Liver (tissue), 9 donors: ENCODE data around the gene PGLYRP3. TPM values are rescaled to one million over a fixed set of nuclear protein-coding genes. Genes with fewer than 3 reads are reported as not detected.

Experiments used
- DNase-seq: peaks from one replicate; pipeline ENCODE4 v3.0.0-alpha.2; 2017; ENCODE audit warnings: low spot score
- H3K27ac ChIP-seq, 2 donors: one replicate each; pipeline ENCODE4 v1.7.0; 2013; ENCODE audit warnings: inconsistent platforms in 2 of 2, low read length in 2 of 2, control low read depth in 1 of 2, low read depth in 1 of 2, mild to moderate bottlenecking in 1 of 2
- H3K27me3 ChIP-seq, 4 donors: one replicate each; pipeline versions ENCODE4 v1.6.1 to v1.7.0; 2013; ENCODE audit warnings: low read length in 3 of 4, inconsistent platforms in 1 of 4, mild to moderate bottlenecking in 1 of 4, moderate library complexity in 1 of 4; ENCODE audit not compliant: control insufficient read depth in 4 of 4, insufficient read depth in 4 of 4
- H3K36me3 ChIP-seq, 4 donors: one replicate each; pipeline versions ENCODE4 v1.6.1 to v1.7.0; 2013; ENCODE audit warnings: low read length in 3 of 4, mild to moderate bottlenecking in 3 of 4, low read depth in 1 of 4, moderate library complexity in 1 of 4; ENCODE audit not compliant: control insufficient read depth in 4 of 4, insufficient read depth in 3 of 4
- H3K4me1 ChIP-seq, 4 donors: one replicate each; pipeline versions ENCODE4 v1.6.1 to v1.7.0; 2013; ENCODE audit warnings: low read length in 3 of 4, mild to moderate bottlenecking in 3 of 4, moderate library complexity in 1 of 4; ENCODE audit not compliant: control insufficient read depth in 4 of 4, insufficient read depth in 4 of 4
- H3K4me3 ChIP-seq, 3 donors: one replicate each; pipeline versions ENCODE4 v1.6.1 to v1.7.0; 2013; ENCODE audit warnings: low read length in 3 of 3, control low read depth in 1 of 3, low read depth in 1 of 3, mild to moderate bottlenecking in 1 of 3
- H3K9ac ChIP-seq, 2 donors: one replicate each; pipeline ENCODE4 v1.7.0; 2013; ENCODE audit warnings: low read length in 2 of 2, mild to moderate bottlenecking in 2 of 2, moderate library complexity in 2 of 2, control low read depth in 1 of 2, low read depth in 1 of 2
- H3K9me3 ChIP-seq, 4 donors: one replicate each; pipeline versions ENCODE4 v1.6.1 to v1.7.0; 2013; ENCODE audit warnings: low read length in 3 of 4; ENCODE audit not compliant: control insufficient read depth in 4 of 4
- FOXA2 ChIP-seq: IDR thresholded peaks from 2 replicates; pipeline ENCODE4 v1.6.1; 2016; ENCODE audit warnings: antibody characterized with exemption
- GABPA ChIP-seq, 2 donors: IDR thresholded peaks in 1 of 2; conservative IDR thresholded peaks in 1 of 2; 2 replicates each; pipeline ENCODE4 v1.6.1; 2016; ENCODE audit warnings: antibody characterized with exemption in 2 of 2, mild to moderate bottlenecking in 1 of 2, moderate library complexity in 1 of 2
- HNF4A ChIP-seq, 2 donors: conservative IDR thresholded peaks; 2 replicates each; pipeline ENCODE4 v1.6.1; 2016; ENCODE audit warnings: antibody characterized with exemption in 2 of 2, mild to moderate bottlenecking in 2 of 2
- HNF4G ChIP-seq: IDR thresholded peaks from 2 replicates; pipeline ENCODE4 v1.6.1; 2016; ENCODE audit warnings: antibody characterized with exemption
- JUND ChIP-seq, 2 donors: IDR thresholded peaks; 2 replicates each; pipeline ENCODE4 v1.6.1; 2016; ENCODE audit warnings: antibody characterized with exemption in 2 of 2
- NR2F2 ChIP-seq: IDR thresholded peaks from 2 replicates; pipeline ENCODE4 v1.6.1; 2016; ENCODE audit warnings: antibody characterized with exemption
- RAD21 ChIP-seq, 2 donors: IDR thresholded peaks; 2 replicates each; pipeline ENCODE4 v1.6.1; 2016; ENCODE audit warnings: antibody characterized with exemption in 2 of 2, mild to moderate bottlenecking in 2 of 2
- RXRA ChIP-seq, 2 donors: IDR thresholded peaks; 2 replicates each; pipeline ENCODE4 v1.6.1; 2017 to 2018; ENCODE audit warnings: antibody characterized with exemption in 2 of 2, mild to moderate bottlenecking in 1 of 2
- SP1 ChIP-seq: IDR thresholded peaks from 2 replicates; pipeline ENCODE4 v1.6.1; 2018; ENCODE audit warnings: antibody characterized with exemption, mild to moderate bottlenecking
- TAF1 ChIP-seq: conservative IDR thresholded peaks from 2 replicates; pipeline ENCODE4 v1.6.1; 2016; ENCODE audit warnings: antibody characterized with exemption, mild to moderate bottlenecking
- YY1 ChIP-seq: IDR thresholded peaks from 2 replicates; pipeline ENCODE4 v1.6.1; 2016; ENCODE audit warnings: antibody characterized with exemption, mild to moderate bottlenecking
- WGBS: extraction: QIAGEN DNeasy Blood & Tissue Kit; methylation state at CpG from one replicate; pipeline ENCODE4 v1.1.7; 2013; 5-methylcytosine and 5-hydroxymethylcytosine counted together
- polyA plus RNA-seq, 2 donors: library from polyadenylated mRNA; stranded (reverse) in 1 of 2; unstranded in 1 of 2; fragments of 200-250 nt in 1 of 2; fragments of >200 nt in 1 of 2; fragmentation: Nextera tagmentation in 1 of 2; extraction: Ambion mirVana in 1 of 2; gene quantifications; one replicate each; pipeline versions ENCODE4 v1.2.1 to v1.2.3, GENCODE V29; 2013 to 2015
- total RNA-seq, 2 donors: library from RNA; depleted of rRNA; stranded (reverse); fragments of >200 nt; gene quantifications; one replicate each; pipeline ENCODE4 v1.2.3, GENCODE V29; 2014
- TF ChIP-seq, protein P1 (sequence below): IDR thresholded peaks from 2 replicates; pipeline ENCODE4 v1.6.1; 2016; ENCODE audit warnings: antibody characterized with exemption, mild to moderate bottlenecking
- TF ChIP-seq, protein P2 (sequence below): IDR thresholded peaks from 2 replicates; pipeline ENCODE4 v1.6.1; 2016; ENCODE audit warnings: antibody characterized with exemption
- TF ChIP-seq, protein P3 (sequence below): IDR thresholded peaks from 2 replicates; pipeline ENCODE4 v1.6.1; 2016; ENCODE audit warnings: antibody characterized with exemption
- TF ChIP-seq, protein P4 (sequence below): fragments of 150-350 bp; IDR thresholded peaks from 2 replicates; pipeline ENCODE4 v1.5.1; 2017; ENCODE audit warnings: improper control_type of control experiment, low read depth, low read length; ENCODE audit not compliant: missing input control
- donor health status: healthy.
- donor health status: healthy.
- donor health status: healthy.
- donor health status: healthy.
- donor health status: healthy.

Gene PGLYRP3
- total and polyA plus RNA-seq, 4 donors, result not detected

DNA sequence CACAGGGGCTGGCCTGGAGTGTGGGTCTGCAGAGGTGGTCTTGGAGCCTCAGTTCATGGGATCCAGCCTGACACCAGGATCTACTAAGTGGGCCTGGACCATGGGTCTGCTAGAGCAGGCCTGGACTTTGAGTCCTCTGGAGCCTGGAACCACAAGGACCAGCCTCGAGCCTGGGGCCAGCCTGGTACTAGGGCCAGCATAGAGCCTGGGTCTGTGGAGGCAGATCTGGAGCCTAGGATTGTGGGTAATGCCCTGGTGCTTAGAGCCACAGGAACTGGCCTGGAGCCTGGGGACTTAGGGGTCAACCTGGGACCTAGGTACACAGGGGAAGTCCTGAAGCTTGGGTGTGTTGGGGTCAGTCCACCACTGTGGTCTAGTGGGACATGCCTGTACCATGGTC, 40.6 kb downstream of the PGLYRP3 start (continued):
- TF ChIP-seq, protein P1, sequence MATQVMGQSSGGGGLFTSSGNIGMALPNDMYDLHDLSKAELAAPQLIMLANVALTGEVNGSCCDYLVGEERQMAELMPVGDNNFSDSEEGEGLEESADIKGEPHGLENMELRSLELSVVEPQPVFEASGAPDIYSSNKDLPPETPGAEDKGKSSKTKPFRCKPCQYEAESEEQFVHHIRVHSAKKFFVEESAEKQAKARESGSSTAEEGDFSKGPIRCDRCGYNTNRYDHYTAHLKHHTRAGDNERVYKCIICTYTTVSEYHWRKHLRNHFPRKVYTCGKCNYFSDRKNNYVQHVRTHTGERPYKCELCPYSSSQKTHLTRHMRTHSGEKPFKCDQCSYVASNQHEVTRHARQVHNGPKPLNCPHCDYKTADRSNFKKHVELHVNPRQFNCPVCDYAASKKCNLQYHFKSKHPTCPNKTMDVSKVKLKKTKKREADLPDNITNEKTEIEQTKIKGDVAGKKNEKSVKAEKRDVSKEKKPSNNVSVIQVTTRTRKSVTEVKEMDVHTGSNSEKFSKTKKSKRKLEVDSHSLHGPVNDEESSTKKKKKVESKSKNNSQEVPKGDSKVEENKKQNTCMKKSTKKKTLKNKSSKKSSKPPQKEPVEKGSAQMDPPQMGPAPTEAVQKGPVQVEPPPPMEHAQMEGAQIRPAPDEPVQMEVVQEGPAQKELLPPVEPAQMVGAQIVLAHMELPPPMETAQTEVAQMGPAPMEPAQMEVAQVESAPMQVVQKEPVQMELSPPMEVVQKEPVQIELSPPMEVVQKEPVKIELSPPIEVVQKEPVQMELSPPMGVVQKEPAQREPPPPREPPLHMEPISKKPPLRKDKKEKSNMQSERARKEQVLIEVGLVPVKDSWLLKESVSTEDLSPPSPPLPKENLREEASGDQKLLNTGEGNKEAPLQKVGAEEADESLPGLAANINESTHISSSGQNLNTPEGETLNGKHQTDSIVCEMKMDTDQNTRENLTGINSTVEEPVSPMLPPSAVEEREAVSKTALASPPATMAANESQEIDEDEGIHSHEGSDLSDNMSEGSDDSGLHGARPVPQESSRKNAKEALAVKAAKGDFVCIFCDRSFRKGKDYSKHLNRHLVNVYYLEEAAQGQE, result no peak
- TF ChIP-seq YY1 (no peak), GABPA (IDR thresholded peaks at IDR 0.05 in 1 of 2, conservative IDR thresholded peaks at IDR 0.05 in 1 of 2) (no peak), TAF1 (no peak), RXRA (IDR thresholded peaks at IDR 0.05) (no peak), FOXA2 (no peak), NR2F2 (no peak), HNF4G (no peak)
- TF ChIP-seq, protein P2, sequence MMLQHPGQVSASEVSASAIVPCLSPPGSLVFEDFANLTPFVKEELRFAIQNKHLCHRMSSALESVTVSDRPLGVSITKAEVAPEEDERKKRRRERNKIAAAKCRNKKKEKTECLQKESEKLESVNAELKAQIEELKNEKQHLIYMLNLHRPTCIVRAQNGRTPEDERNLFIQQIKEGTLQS, result no peak

DNA sequence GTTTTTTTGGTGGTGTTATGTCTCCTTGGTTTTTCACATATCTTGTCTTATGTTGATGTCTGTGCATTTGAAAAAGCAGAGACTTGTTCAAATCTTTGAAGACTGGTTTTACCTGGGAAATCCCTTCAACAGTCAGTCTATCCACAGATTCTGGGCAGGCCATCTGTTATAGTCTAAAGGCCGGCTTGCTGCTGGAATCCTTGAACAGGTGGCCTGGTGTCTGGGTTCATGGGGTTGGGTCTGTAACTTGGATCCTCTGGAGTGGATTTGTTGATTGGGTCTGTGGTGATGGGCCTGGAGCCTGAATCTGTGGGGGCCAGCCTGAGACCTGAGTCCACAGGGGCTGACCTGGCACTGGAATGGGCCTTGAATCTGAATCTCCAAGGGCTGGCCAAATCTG, 41.0 kb downstream of the PGLYRP3 start:
- Histone ChIP-seq H3K4me3 (no peak overlapping the region), H3K27me3 (no peaks in the 10 kb centered on the region), H3K9ac (no peak overlapping the region), H3K27ac (no peak overlapping the region), H3K36me3 (no peaks in the 10 kb centered on the region), H3K4me1 (no peaks in the 10 kb centered on the region), H3K9me3 (no peaks in the 10 kb centered on the region)
- DNase-seq, result no peak
- whole genome bisulfite sequencing, result 94% methylated on average over 1 of the region's 1 CpG
- TF ChIP-seq JUND (IDR thresholded peaks at IDR 0.05) (no peak), FOXA2 (no peak), SP1 (no peak), HNF4A (conservative IDR thresholded peaks at IDR 0.05) (no peak), RAD21 (IDR thresholded peaks at IDR 0.05) (no peak)
- TF ChIP-seq, protein P2, result no peak
- TF ChIP-seq, protein P3, sequence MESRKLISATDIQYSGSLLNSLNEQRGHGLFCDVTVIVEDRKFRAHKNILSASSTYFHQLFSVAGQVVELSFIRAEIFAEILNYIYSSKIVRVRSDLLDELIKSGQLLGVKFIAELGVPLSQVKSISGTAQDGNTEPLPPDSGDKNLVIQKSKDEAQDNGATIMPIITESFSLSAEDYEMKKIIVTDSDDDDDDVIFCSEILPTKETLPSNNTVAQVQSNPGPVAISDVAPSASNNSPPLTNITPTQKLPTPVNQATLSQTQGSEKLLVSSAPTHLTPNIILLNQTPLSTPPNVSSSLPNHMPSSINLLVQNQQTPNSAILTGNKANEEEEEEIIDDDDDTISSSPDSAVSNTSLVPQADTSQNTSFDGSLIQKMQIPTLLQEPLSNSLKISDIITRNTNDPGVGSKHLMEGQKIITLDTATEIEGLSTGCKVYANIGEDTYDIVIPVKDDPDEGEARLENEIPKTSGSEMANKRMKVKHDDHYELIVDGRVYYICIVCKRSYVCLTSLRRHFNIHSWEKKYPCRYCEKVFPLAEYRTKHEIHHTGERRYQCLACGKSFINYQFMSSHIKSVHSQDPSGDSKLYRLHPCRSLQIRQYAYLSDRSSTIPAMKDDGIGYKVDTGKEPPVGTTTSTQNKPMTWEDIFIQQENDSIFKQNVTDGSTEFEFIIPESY, result no peak
- TF ChIP-seq, protein P4, sequence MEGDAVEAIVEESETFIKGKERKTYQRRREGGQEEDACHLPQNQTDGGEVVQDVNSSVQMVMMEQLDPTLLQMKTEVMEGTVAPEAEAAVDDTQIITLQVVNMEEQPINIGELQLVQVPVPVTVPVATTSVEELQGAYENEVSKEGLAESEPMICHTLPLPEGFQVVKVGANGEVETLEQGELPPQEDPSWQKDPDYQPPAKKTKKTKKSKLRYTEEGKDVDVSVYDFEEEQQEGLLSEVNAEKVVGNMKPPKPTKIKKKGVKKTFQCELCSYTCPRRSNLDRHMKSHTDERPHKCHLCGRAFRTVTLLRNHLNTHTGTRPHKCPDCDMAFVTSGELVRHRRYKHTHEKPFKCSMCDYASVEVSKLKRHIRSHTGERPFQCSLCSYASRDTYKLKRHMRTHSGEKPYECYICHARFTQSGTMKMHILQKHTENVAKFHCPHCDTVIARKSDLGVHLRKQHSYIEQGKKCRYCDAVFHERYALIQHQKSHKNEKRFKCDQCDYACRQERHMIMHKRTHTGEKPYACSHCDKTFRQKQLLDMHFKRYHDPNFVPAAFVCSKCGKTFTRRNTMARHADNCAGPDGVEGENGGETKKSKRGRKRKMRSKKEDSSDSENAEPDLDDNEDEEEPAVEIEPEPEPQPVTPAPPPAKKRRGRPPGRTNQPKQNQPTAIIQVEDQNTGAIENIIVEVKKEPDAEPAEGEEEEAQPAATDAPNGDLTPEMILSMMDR, result no peak
- TF ChIP-seq, protein P1, result no peak
